ENCODE results near the gene PRXL2A.

- TF ChIP-seq EZH2phosphoT487 (IDR thresholded peaks at IDR 0.05; ENCODE audit: borderline replicate concordance, low read depth) = no peak
- no peak for TF ChIP-seq CTCF (IDR thresholded peaks at IDR 0.05)
- TF ChIP-seq POLR2AphosphoS5 (IDR thresholded peaks at IDR 0.05; ENCODE audit: low read depth, low read length) = no peak
- TF ChIP-seq RXRA (IDR thresholded peaks at IDR 0.05; ENCODE audit: borderline replicate concordance, low read depth) = no peak
- no peak for TF ChIP-seq RFX5 (IDR thresholded peaks at IDR 0.05; ENCODE audit: low read length)
- no peak for TF ChIP-seq MAX (IDR thresholded peaks at IDR 0.05; ENCODE audit: low read depth)
- no peak for TF ChIP-seq TCF12 (IDR thresholded peaks at IDR 0.05)
- no peak for TF ChIP-seq FOXM1 (IDR thresholded peaks at IDR 0.05; ENCODE audit: low read depth)
- TF ChIP-seq RCOR1 (IDR thresholded peaks at IDR 0.05; ENCODE audit: low read length) = no peak
- no peak for TF ChIP-seq NRF1 (IDR thresholded peaks at IDR 0.05; ENCODE audit: low read depth, low read length)
- TF ChIP-seq PBX3 (IDR thresholded peaks at IDR 0.05) = no peak
- no peak for TF ChIP-seq GABPA (IDR thresholded peaks at IDR 0.05; ENCODE audit: low read depth)
Observed at GRCh38 chr10:80405626-80406025, 2.7 kb upstream of the PRXL2A start.

Measured in SK-N-SH (cell line).